GM12873 (cell line): Measurements from ENCODE around the gene OR6F1.

Experiments
- CTCF ChIP-seq: IDR thresholded peaks from 2 replicates; pipeline ENCODE4 v1.5.1; 2012; ENCODE audit warnings: low read depth, mild to moderate bottlenecking, moderate library complexity, low read length, control low read depth; ENCODE audit not compliant: insufficient read depth; ENCODE audit errors: missing control alignments

The OR6F1 gene

DNA sequence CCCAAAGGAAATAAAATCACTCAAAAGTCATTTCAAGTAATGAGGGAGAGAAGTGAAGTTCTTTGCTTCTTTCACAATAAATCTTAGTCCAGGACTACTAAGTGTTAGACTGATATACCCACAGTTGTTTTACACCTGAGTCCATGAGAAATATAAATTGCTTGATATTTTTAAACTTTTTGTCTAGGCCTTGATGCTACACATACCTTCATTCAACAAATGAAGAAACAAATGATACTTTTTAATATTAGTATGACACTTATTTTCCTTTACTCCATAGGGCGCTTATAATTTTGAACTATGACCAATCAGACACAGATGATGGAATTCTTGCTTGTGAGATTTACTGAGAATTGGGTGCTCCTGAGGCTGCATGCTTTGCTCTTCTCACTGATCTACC is 21.9 kb upstream of the OR6F1 start, which contains the start of gene OR14K1:
Gene OR14K1 (plus strand): TSS at position 301 of the 400 bp plus-strand sequence. CDS start 0 bp downstream, at position 301.
- no peak for TF ChIP-seq CTCF

DNA sequence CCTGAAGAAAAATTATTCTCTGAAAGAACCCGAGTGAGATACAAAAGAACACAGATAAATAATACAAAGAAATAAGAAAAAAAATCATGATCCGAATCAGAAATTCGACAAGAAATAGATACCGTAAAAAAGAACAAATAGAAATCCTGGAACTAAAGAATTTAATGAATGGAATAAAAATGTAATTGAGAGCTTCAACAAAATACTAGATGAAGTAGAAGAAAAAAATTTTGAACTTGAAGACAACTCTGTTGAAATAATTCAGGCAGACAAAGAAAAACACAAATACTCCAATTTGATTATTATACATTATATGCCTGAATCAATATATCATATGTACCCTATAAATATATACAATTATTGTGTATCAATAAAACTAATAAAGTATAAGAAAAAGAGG is 4.8 kb upstream of the OR6F1 start:
- TF ChIP-seq CTCF = no peak

DNA sequence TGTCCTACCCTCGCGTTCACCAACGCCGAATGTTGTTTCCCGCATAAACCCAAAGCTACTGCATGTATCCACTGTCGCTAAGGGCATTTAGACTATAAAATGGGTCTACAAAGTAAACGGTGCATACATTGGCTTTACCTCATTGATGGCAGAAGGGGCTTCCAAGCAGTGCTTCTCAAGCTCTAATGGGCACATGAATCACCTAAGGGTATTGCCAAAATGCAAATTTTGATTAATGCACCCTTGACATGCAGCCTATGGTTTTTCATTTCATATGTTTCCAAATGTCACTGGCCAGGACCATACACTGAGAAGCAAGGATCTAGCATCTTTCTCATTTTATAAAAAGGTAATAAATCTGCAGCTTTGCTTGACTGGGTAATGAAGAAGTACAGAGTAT is 2.7 kb downstream of the OR6F1 start:
- no peak for TF ChIP-seq CTCF

DNA sequence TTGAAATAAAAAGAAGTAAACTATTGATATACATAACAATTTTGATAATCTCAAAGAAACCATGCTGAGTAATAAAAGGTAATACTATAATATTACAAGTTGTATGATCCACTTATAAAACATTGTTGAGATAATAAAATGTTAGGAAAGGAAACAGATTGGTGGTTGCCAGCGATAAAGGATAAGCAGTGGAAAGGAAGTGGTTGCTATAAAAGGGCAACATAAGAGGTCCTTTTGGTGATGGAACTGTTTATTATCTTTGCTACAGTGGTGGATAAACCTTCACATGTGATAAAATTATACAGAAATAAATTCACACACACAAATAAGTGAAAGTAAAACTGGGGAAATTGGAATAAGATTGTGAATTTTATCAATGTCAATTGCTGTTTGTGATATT is 15.1 kb downstream of the OR6F1 start:
- no peak for TF ChIP-seq CTCF

GRCh38 chr1:247681288-247681897 is 35.1 kb downstream of the OR6F1 start:
- peak; percentile 90 for TF ChIP-seq CTCF

DNA sequence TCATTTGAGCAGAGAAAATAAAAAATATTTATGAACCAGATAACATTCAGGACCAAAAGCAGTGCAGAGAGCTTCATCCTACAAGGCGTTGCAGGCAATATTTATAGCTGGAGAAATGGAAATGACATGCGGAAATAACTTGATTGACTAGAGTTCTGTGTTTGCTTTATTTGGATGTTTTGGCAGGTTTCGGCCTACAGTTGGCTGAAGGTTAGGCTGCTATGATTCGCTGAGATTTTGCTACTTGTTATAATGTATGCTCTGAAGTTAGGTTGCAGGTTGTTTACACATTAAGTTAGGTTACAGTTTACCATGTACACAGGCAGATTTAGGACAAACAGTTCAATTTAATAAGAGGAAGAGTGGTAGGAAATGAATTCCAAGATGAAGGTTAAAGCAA is 36.3 kb downstream of the OR6F1 start:
- no peak for TF ChIP-seq CTCF

DNA sequence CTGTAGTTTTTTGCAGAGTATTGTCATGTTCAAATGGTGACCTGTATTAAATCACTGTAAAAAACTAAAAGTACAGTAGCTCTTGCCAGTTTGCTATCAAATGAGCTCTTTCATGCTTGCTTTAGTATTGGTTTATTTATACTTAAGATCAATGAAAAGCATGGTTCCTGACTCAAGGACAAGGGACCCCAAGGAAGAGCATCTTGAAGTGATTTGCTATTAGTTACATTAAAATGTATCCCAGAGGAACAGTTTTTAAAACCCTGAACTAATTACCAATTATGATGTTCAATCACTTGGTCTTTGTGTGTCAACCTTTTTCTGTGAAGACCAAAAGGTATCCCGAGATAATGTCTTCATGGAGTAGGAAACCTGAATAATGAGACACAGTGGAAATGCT is 36.8 kb downstream of the OR6F1 start, which contains the start of gene OR13G1:
Gene OR13G1 (minus strand): TSS at position 101 of the 400 bp plus-strand sequence. CDS start 6,698 bp downstream, outside the sequence.
- no peak for TF ChIP-seq CTCF
